ENCODE measurements around the gene DUS1L. TPM values are rescaled to one million over a fixed set of nuclear protein-coding genes. Genes with fewer than 3 reads are reported as not detected.

DUS1L gene
- total RNA-seq, 8 experiments from 2014 or later, result 32.3 to 91.1 (median 47.2) TPM

DNA sequence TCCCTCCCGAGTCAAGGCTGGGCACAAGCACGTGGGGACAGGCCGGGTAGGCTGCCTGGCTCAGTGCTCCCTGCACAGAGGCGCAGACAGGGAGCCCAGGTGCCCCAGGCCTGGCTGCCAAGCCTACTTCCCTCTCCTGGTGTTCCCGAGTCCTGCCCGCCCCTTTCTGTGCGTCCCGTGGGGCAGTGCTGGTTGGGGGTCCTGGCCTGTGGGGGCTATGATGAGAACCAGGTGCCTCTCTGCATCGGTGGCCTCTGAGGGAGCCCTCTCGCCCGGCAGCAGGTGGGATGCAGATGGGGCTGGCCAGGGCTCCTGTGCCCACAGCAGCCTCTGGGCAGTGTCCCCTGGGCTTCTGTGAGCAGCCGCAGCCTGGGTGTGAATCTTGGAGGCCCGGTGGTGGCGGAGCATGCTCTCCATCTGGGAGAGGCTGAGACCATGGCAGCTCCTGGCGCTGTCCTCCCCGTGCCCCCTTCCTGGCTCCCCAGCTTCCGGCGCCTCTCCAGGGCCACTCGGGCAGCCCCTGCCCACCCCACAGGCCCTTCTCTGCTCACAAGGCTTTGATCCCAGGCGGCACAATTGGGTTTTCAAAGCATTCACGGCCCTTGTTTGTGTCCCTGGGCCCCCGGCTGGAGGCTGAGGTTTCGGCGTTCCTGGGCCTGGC lies 50.2 kb downstream of the DUS1L start:
- Histone ChIP-seq H3K27ac (no peak overlapping the region), H3K4me3 (no peak overlapping the region), H3K4me1 (replicated peaks in 1 of 2) (peaks cover 13 to 21% of the 10 kb centered on the region in 2 donors)
- ATAC-seq (replicated peaks in 6 of 8), result peak in 4 of 8 experiments; percentile 7 to 23 (median 10)
- WGBS, 10 experiments, result 73% methylated on average over 3 of the region's 24 CpGs; no CpG with 5 or more reads in 9 of the 10 experiments
- in situ Hi-C loops (cut with MboI; ENCODE audit: low pct_unique_long_range_greater_than_20kb in 2 of 9, low sequenced_read_pairs in 9 of 9, unreplicated experiment in 9 of 9), result no loop called here

DNA sequence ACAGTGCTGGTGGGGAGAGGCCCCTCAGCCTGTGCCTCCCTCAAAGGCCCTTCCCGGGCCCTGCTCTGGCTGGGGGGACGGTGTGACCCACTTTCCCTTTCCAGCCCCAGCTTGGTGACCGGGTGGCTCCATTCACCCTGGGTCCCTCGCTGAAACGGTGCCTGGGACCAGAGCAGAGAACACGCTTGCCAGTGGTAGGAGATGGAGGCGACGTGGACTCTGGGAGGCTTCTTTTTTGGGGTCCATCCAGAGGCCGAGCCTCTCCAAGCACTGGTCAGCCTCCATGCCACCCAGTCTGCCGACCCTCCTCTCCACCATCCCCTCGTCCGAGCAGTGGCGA lies 50.7 kb downstream of the DUS1L start:
- 61 to 100% (median 83%) methylated on average over 1 to 3 of the region's 13 CpGs; no CpG with 5 or more reads in 7 of the 10 experiments for WGBS, 10 experiments
- H3K4me1 ChIP-seq (replicated peaks in 1 of 2), result peaks cover 13 to 21% of the 10 kb centered on the region in 2 donors
- in situ Hi-C loops (cut with MboI; ENCODE audit: low pct_unique_long_range_greater_than_20kb in 2 of 9, low sequenced_read_pairs in 9 of 9, unreplicated experiment in 9 of 9), result no loop called here
- no peak overlapping the region for H3K27ac ChIP-seq
- no peak for ATAC-seq (replicated peaks in 6 of 8)
- no peak overlapping the region for H3K4me3 ChIP-seq

DNA sequence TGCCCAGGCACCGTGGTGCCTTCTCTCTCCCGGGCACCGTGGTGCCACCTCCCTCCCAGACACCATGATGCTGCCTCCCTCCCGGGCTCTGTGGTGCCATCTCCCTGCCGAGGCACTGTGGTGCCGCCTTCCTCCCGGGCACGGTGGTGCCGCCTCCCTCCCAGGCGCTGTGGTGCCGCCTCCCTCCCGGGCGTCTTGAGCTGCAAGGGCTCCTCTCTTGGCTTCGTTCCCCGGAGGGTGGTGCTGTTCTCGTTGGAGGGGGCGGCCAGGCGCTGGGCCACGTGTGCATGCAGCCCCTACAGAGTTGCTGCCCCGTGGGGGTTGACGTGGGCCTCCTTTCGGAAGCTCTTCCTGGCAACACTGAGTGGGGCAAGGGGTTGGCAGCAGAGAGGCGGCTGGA lies 51.2 kb downstream of the DUS1L start:
- Histone ChIP-seq H3K27ac (no peak overlapping the region), H3K4me3 (no peak overlapping the region), H3K4me1 (replicated peaks in 1 of 2) (peaks cover 13 to 21% of the 10 kb centered on the region in 2 donors)
- WGBS, 10 experiments, result no CpG with 5 or more reads among the region's 23 CpGs
- ATAC-seq (replicated peaks in 6 of 8), result peak in 1 of 8 experiments; percentile 18
- in situ Hi-C loops (cut with MboI; ENCODE audit: low pct_unique_long_range_greater_than_20kb in 2 of 9, low sequenced_read_pairs in 9 of 9, unreplicated experiment in 9 of 9), result no loop called here

DNA sequence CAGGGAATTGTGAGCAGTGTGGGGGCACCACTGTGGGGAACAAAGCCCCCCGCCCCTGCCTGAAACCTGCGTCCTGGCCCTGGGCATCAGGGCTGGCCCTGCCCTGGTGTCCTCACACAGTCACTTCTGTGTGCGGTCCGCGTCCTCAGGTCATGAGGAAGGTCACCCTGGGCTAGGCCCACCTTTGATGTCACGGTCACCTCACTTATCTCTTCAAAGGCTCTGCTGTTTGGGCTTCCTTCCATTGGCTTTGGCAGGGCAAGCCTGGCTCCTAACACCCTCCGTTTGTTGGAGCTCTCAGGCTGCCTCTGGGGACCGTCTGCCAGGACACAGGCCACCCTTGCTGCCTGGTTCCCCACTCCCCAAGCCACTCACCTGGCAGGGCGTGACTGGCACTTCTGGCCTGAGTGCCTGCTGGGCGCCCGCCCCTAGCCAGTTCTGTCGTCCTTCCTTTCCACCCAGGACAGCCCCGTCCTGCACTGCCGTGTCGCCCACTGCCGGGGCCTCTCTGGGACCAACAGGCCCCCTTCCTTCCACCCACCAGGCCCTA lies 51.8 kb downstream of the DUS1L start:
- no peak overlapping the region for H3K4me3 ChIP-seq
- WGBS, 10 experiments, result 50 to 100% (median 89%) methylated on average over 1 to 6 of the region's 16 CpGs; no CpG with 5 or more reads in 7 of the 10 experiments
- in situ Hi-C loops (cut with MboI; ENCODE audit: low pct_unique_long_range_greater_than_20kb in 2 of 9, low sequenced_read_pairs in 9 of 9, unreplicated experiment in 9 of 9), result no loop called here
- no peak for ATAC-seq (replicated peaks in 6 of 8)
- H3K27ac ChIP-seq, result no peak overlapping the region
- peaks cover 13 to 21% of the 10 kb centered on the region in 2 donors for H3K4me1 ChIP-seq (replicated peaks in 1 of 2)

DNA sequence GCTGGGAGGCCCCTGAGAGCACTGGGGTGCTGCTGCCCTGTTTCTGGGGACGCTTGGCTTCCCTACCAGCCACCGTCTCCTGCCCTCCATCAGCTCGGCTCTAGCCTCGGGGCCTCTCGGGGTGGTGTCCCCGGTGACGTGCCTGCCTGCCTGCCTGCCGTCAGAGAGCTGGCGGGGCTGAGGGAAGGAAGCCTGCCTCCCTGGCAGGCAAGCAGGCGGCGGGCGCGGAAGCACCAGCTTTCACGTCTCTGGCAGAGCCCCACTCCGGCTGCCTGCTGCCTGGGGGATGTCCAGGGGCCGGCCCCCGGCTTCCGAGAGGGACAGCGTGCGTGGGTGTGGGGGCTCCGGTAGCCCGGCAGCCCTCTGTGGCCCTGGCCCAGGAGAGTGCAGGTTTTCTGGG lies 52.3 kb downstream of the DUS1L start:
- in situ Hi-C loops (cut with MboI; ENCODE audit: low pct_unique_long_range_greater_than_20kb in 2 of 9, low sequenced_read_pairs in 9 of 9, unreplicated experiment in 9 of 9), result no loop called here
- no peak overlapping the region for H3K4me3 ChIP-seq
- H3K4me1 ChIP-seq (replicated peaks in 1 of 2), result peaks cover 13 to 24% of the 10 kb centered on the region in 2 donors
- no peak overlapping the region for H3K27ac ChIP-seq
- WGBS, 10 experiments, result 62% methylated on average over 6 of the region's 22 CpGs; no CpG with 5 or more reads in 9 of the 10 experiments
- peak in 2 of 8 experiments; percentile 3 to 53 for ATAC-seq (replicated peaks in 6 of 8)

DNA sequence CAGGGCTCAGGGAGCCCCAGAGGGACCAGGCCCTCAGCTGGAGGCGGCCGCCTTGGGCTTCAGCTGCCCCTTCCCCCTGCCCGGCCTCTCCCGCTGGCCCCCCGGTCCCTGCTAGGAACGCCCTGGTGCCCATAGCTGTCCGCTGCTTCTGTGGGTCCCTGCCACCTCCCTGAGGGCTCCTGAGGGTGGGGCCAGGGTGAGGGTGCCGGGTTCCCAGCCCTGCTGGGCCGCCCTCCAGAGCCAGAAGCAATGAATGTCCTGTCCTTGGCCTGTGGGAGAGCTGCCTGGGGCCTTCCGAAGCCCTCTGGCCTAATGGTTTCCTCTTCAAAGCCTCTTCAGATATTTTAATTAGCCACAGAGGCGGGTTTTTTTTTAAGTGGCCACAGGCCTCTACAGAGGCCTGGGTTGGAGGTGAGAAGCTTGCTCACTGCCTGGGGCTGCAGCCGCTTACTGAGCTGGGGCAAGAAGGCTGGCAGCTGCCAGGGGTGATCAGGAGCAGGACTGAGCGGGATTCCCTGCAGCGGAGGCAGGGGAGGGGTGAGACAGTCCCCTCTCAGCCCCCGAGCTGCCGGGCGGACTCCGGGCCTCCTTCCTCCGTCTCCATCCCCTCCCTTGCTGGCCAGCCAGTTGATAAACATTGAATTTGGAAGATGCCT lies 52.8 kb downstream of the DUS1L start:
- Histone ChIP-seq H3K27ac (peak overlapping the region; percentile 7 to 49), H3K4me3 (no peak overlapping the region), H3K4me1 (replicated peaks in 1 of 2) (peaks cover 13 to 25% of the 10 kb centered on the region in 2 donors)
- in situ Hi-C loops (cut with MboI; ENCODE audit: low pct_unique_long_range_greater_than_20kb in 2 of 9, low sequenced_read_pairs in 9 of 9, unreplicated experiment in 9 of 9), result no loop called here
- 40 to 90% (median 81%) methylated on average over 1 to 5 of the region's 19 CpGs; no CpG with 5 or more reads in 4 of the 10 experiments for WGBS, 10 experiments
- ATAC-seq (replicated peaks in 6 of 8), result peak; percentile 30 to 60 (median 50)

DNA sequence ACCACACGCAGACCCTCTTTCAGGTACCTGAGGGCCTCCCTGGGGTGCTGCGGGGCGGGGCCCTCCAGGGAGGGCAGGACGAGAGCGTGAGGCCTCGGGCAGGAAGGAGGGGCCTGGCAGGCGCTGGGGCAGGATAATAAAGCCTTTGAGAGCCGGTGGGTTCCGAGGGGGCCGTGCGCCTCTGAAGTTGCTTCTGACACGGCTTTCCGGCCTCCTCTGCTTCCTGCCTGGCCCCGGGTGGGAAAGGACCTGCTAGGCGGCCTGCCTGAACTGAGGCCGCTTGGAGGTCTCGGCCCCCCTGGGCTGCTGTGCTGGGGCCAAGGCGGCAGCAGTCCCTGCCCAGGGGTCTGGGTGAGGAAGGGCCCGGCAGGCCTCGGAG lies 53.4 kb downstream of the DUS1L start:
- Histone ChIP-seq H3K27ac (peak overlapping the region; percentile 7 to 49), H3K4me1 (replicated peaks in 1 of 2) (peaks cover 13 to 25% of the 10 kb centered on the region in 2 donors), H3K4me3 (no peak overlapping the region)
- ATAC-seq (replicated peaks in 6 of 8), result peak in 2 of 8 experiments; percentile 0 to 3
- 26 to 80% methylated on average over 4 to 7 of the region's 20 CpGs; no CpG with 5 or more reads in 8 of the 10 experiments for WGBS, 10 experiments
- in situ Hi-C loops (cut with MboI; ENCODE audit: low pct_unique_long_range_greater_than_20kb in 2 of 9, low sequenced_read_pairs in 9 of 9, unreplicated experiment in 9 of 9), result no loop called here

DNA sequence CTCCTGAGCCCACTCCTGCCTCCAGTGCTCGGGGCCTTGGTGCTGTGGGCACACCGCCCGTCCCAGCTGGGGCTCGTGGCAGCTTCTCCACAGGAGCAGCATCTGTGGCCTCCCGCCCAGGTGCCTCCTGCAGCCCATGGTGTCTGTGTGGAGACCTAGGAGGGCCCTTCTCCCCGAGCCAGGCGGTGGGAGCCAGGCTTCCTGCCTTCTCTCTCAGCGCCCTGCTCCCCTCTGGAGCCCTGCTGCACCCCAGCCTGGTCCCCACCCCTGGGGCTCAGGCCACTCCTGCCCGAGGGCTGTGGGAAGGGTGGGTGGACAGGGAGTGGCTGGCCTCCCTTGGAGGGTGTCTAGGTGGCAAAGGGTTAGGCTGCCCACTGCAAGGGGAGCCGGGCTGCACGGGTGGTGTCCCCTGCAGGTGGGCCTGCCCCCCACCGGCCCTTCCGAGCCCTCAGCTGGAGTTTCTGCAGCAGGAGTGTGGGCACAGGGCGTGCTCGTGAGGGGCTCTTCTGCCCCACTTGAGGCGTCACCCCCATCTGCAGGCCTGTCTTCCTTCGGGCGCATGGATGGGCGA lies 53.9 kb downstream of the DUS1L start:
- in situ Hi-C loops (cut with MboI; ENCODE audit: low pct_unique_long_range_greater_than_20kb in 2 of 9, low sequenced_read_pairs in 9 of 9, unreplicated experiment in 9 of 9), result no loop called here
- 75 to 100% (median 100%) methylated on average over 1 to 5 of the region's 19 CpGs; no CpG with 5 or more reads in 7 of the 10 experiments for WGBS, 10 experiments
- H3K4me3 ChIP-seq, result no peak overlapping the region
- H3K4me1 ChIP-seq (replicated peaks in 1 of 2), result peaks cover 13 to 29% of the 10 kb centered on the region in 2 donors
- no peak for ATAC-seq (replicated peaks in 6 of 8)
- no peak overlapping the region for H3K27ac ChIP-seq

DNA sequence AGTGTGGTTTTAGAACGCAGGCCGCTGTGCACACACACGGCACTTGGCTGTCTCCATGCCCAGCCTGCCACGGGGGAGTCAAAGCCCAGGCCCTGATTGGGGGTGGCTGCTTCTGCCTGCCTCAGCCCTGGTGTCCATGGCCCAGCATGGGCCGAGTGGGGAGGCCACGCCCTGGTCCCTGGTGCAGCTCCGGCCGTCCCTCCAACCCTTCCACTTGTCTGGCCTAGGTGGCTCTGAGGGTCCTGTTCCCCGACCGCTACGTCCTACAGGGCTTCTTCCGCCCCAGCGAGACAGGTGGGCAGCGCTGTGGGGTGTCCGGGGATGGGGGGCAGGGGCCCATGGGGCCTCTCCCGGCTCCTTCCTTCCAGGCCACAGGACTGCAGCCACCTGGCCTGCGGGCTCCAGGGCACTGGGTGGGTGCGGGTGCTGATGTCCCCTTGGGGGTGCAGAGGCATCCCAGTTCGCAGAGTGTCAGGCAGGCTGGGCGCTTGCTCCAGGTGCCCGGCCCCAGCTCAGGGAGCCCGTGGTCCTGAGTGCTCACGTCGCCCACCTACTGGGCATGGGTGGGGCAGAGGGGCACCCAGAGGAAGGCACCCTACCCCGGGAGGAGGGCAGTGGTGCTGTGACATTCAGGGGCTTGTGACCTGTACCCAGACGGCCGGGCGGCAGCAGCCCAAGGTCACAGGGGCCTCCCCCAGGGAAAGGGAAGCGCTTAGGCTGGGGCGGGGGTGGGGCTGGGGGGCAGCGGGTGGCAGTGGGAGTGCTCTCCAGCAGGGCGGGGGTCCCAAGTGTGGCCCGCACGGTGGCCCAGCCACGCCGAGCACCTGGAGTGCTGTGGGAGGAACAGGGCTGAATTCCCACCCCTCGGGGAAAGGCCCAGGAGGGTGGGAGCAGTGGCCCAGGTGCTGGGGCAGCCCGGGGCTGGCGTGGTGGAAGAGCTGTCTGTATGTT lies 54.8 kb downstream of the DUS1L start:
- Histone ChIP-seq H3K27ac (no peak overlapping the region), H3K4me1 (replicated peaks in 1 of 2) (peaks cover 13 to 32% of the 10 kb centered on the region in 2 donors), H3K4me3 (no peak overlapping the region)
- ATAC-seq (replicated peaks in 6 of 8), result no peak
- 67 to 100% (median 75%) methylated on average over 2 to 5 of the region's 39 CpGs; no CpG with 5 or more reads in 6 of the 10 experiments for WGBS, 10 experiments
- in situ Hi-C loops (cut with MboI; ENCODE audit: low pct_unique_long_range_greater_than_20kb in 2 of 9, low sequenced_read_pairs in 9 of 9, unreplicated experiment in 9 of 9), result no loop called here

DNA sequence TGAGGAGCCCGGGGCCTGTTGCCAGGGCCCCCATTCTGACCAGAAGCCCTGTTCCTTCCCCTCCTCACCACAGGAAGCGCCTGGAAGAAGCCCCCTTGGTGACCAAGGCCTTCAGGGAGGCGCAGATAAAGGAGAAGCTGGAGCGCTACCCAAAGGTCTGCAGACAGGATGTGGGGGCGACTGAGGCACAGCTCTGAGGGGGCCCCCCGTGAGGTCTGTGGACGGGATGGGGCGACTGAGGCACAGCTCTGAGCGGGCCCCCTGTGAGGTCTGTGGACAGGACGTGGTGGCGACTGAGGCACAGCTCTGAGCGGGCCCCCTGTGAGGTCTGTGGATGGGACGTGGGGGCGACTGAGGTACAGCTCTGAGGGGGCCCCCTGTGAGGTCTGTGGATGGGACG lies 56.2 kb downstream of the DUS1L start:
- no peak overlapping the region for H3K4me3 ChIP-seq
- WGBS, 10 experiments, result 96 to 100% methylated on average over 2 to 4 of the region's 15 CpGs; no CpG with 5 or more reads in 8 of the 10 experiments
- H3K4me1 ChIP-seq (replicated peaks in 1 of 2), result peaks cover 13 to 26% of the 10 kb centered on the region in 2 donors
- ATAC-seq (replicated peaks in 6 of 8), result no peak
- in situ Hi-C loops (cut with MboI; ENCODE audit: low pct_unique_long_range_greater_than_20kb in 2 of 9, low sequenced_read_pairs in 9 of 9, unreplicated experiment in 9 of 9), result no loop called here
- no peak overlapping the region for H3K27ac ChIP-seq

DNA sequence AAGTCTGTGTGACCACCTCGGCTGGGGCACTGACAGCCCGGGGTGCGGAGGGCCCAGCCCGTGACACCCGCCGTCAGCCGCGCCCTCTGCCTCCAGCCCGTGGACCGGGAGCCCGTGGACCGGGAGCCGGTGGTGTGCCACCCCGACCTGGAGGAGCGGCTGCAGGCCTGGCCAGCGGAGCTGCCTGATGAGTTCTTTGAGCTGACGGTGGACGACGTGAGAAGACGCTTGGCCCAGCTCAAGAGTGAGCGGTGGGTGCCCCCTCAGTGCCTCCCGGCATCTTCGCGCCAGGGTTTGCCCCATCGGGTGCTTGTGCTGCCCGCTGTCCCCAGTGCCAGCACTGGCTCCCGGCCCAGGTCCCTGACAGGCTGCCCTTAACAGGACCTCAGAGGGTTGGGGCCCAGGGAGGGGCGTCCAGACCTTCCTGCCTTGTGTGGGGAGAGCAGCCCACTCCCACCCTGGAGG lies 56.6 kb downstream of the DUS1L start:
- Histone ChIP-seq H3K4me1 (replicated peaks in 1 of 2) (peaks cover 13 to 30% of the 10 kb centered on the region in 2 donors), H3K27ac (no peak overlapping the region), H3K4me3 (no peak overlapping the region)
- in situ Hi-C loops (cut with MboI; ENCODE audit: low pct_unique_long_range_greater_than_20kb in 2 of 9, low sequenced_read_pairs in 9 of 9, unreplicated experiment in 9 of 9), result no loop called here
- 90 to 100% (median 100%) methylated on average over 1 to 4 of the region's 28 CpGs; no CpG with 5 or more reads in 7 of the 10 experiments for WGBS, 10 experiments
- no peak for ATAC-seq (replicated peaks in 6 of 8)

DNA sequence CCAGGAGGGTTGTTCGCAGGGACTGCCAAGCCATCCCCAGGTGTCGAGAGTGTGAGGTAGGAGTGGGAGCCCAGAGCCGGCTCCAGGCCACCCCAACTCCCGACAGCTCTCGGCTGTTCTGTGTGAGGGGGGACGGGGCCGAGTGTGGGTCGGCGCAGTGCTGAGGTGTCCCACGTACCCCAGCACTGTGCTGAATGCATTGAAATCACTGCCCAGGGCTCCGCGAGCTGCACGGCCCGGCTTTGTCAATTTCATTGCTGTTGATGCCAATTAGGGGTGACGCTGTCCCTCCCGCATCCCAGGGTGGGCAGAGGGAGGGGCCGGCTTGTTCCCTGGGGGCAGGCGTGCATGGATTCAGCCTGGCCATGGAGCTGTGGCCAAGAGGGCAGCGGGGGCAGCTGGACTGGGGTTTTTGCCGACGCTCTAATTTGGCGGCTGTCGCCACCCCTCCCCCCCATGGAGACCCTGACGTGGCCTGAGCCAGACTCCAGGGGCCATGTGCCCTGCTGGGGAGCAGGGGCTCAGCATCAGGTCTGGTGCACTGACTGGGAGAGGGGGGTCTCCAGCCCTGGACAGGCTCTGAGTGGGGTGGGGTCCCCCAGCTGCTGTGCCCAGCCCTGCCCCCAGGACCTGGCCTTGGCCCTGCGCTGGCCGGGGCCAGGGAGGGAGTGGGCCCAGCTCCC lies 57.2 kb downstream of the DUS1L start:
- no peak for ATAC-seq (replicated peaks in 6 of 8)
- Histone ChIP-seq H3K27ac (no peak overlapping the region), H3K4me1 (replicated peaks in 1 of 2) (peaks cover 13 to 35% of the 10 kb centered on the region in 2 donors), H3K4me3 (no peak overlapping the region)
- in situ Hi-C loops (cut with MboI; ENCODE audit: low pct_unique_long_range_greater_than_20kb in 2 of 9, low sequenced_read_pairs in 9 of 9, unreplicated experiment in 9 of 9), result no loop called here
- 80 to 100% (median 90%) methylated on average over 3 to 8 of the region's 26 CpGs; no CpG with 5 or more reads in 7 of the 10 experiments for WGBS, 10 experiments
